Astrocyte (in vitro differentiated cells and primary cell): ENCODE measurements around the gene KIF18B. TPM values are rescaled to one million over a fixed set of nuclear protein-coding genes. Genes with fewer than 3 reads are reported as not detected.

Experiments used
- DNase-seq: peaks from one replicate; pipeline ENCODE4 v3.0.0-alpha.2; 2010; ENCODE audit warnings: low read depth
- FAIRE-seq: peaks from 2 replicates; lab custom pipeline; 2011; peaks lifted over from hg19 to GRCh38; lab: Jason Lieb, UNC
- H2AFZ ChIP-seq: 2 replicates; pipeline ENCODE4 v1.6.0; 2012; ENCODE audit warnings: low read depth, low read length, inconsistent platforms
- H3K27ac ChIP-seq: 2 replicates; pipeline ENCODE4 v1.5.1; 2011; ENCODE audit warnings: low read depth, low read length, inconsistent platforms
- H3K27me3 ChIP-seq: 2 replicates; pipeline ENCODE4 v1.6.0; 2011; ENCODE audit warnings: low read length, inconsistent platforms; ENCODE audit not compliant: insufficient read depth
- H3K36me3 ChIP-seq: 2 replicates; pipeline ENCODE4 v1.5.1; 2011; ENCODE audit warnings: low read length, inconsistent platforms; ENCODE audit not compliant: insufficient read depth
- H3K4me1 ChIP-seq: 2 replicates; pipeline ENCODE4 v1.5.1; 2011; ENCODE audit warnings: low read length, inconsistent platforms; ENCODE audit not compliant: insufficient read depth
- H3K4me2 ChIP-seq: 2 replicates; pipeline ENCODE4 v1.6.0; 2012; ENCODE audit warnings: low read length, inconsistent platforms
- H3K4me3 ChIP-seq: 2 replicates; pipeline ENCODE4 v1.5.1; 2011; ENCODE audit warnings: low read depth, mild to moderate bottlenecking, low read length, inconsistent platforms; ENCODE audit not compliant: insufficient read depth
- H3K79me2 ChIP-seq: 2 replicates; pipeline ENCODE4 v1.6.0; 2012; ENCODE audit warnings: mild to moderate bottlenecking, low read length, inconsistent platforms; ENCODE audit not compliant: insufficient read depth
- H3K9ac ChIP-seq: 2 replicates; pipeline ENCODE4 v1.6.0; 2012; ENCODE audit warnings: mild to moderate bottlenecking, low read length, inconsistent platforms
- H3K9me3 ChIP-seq: 2 replicates; pipeline ENCODE4 v1.5.1; 2012; ENCODE audit warnings: low read depth, mild to moderate bottlenecking, low read length, inconsistent platforms; ENCODE audit not compliant: insufficient read depth
- H4K20me1 ChIP-seq: 2 replicates; pipeline ENCODE4 v1.6.0; 2012; ENCODE audit warnings: low read length, inconsistent platforms; ENCODE audit not compliant: insufficient read depth
- H3K27ac Mint-ChIP-seq: one replicate; pipeline ENCODE4 v1.8.0; 2021; ENCODE audit warnings: mild to moderate bottlenecking, mixed read lengths; ENCODE audit not compliant: unreplicated experiment
- H3K27me3 Mint-ChIP-seq: one replicate; pipeline ENCODE4 v1.8.0; 2021; ENCODE audit warnings: low read depth, mixed read lengths; ENCODE audit not compliant: unreplicated experiment
- H3K36me3 Mint-ChIP-seq: one replicate; pipeline ENCODE4 v1.8.0; 2021; ENCODE audit warnings: low read depth, mixed read lengths; ENCODE audit not compliant: unreplicated experiment
- H3K4me1 Mint-ChIP-seq: one replicate; pipeline ENCODE4 v1.8.0; 2021; ENCODE audit warnings: low read depth, mixed read lengths; ENCODE audit not compliant: unreplicated experiment
- H3K4me3 Mint-ChIP-seq: one replicate; pipeline ENCODE4 v1.8.0; 2021; ENCODE audit warnings: mild to moderate bottlenecking, moderate library complexity, mixed read lengths; ENCODE audit not compliant: unreplicated experiment
- H3K9me3 Mint-ChIP-seq: one replicate; pipeline ENCODE4 v1.8.0; 2021; ENCODE audit warnings: mild to moderate bottlenecking, mixed read lengths; ENCODE audit not compliant: unreplicated experiment
- CTCF ChIP-seq: IDR thresholded peaks from 2 replicates; pipeline ENCODE4 v1.5.1; 2011; ENCODE audit warnings: low read depth, mild to moderate bottlenecking, inconsistent platforms, low read length, moderate library complexity; ENCODE audit not compliant: insufficient read depth
- EZH2 ChIP-seq: IDR thresholded peaks from 2 replicates; pipeline ENCODE4 v1.6.1; 2012; ENCODE audit warnings: mild to moderate bottlenecking, low read length, inconsistent platforms; ENCODE audit not compliant: insufficient read depth
- total RNA-seq: library from RNA; stranded (reverse); gene quantifications from 2 replicates; pipeline ENCODE4 v1.2.1, GENCODE V29; 2021

KIF18B gene
- total RNA-seq, 1 donor from 2014 or later: 1.8 TPM

GRCh38 chr17:44979426-44979995 is 31.9 kb upstream of the KIF18B start:
- Mint-ChIP-seq H3K27me3 (peaks cover 49% of the 10 kb centered on the region), H3K9me3 (no peaks in the 10 kb centered on the region), H3K4me1 (no peaks in the 10 kb centered on the region), H3K36me3 (no peaks in the 10 kb centered on the region), H3K27ac (no peak overlapping the region), H3K4me3 (no peak overlapping the region)
- Histone ChIP-seq H2AFZ (no peak overlapping the region), H4K20me1 (no peaks in the 10 kb centered on the region), H3K9me3 (no peaks in the 10 kb centered on the region), H3K9ac (no peak overlapping the region), H3K27ac (no peak overlapping the region), H3K36me3 (no peaks in the 10 kb centered on the region), H3K4me3 (no peak overlapping the region), H3K4me1 (peaks cover 9% of the 10 kb centered on the region), H3K79me2 (no peaks in the 10 kb centered on the region), H3K27me3 (peaks cover 10% of the 10 kb centered on the region), H3K4me2 (no peak overlapping the region)
- no peak for FAIRE-seq
- no peak for DNase-seq
- TF ChIP-seq EZH2 (no peak), CTCF (no peak)

GRCh38 chr17:44978807-44979206 is 31.2 kb upstream of the KIF18B start:
- Mint-ChIP-seq H3K9me3 (no peaks in the 10 kb centered on the region), H3K36me3 (no peaks in the 10 kb centered on the region), H3K27me3 (peaks cover 49% of the 10 kb centered on the region), H3K27ac (no peak overlapping the region), H3K4me1 (no peaks in the 10 kb centered on the region), H3K4me3 (no peak overlapping the region)
- H3K9me3 ChIP-seq: no peaks in the 10 kb centered on the region
- no peak overlapping the region for H3K27ac ChIP-seq
- no peak for DNase-seq
- H2AFZ ChIP-seq: no peak overlapping the region
- no peak for TF ChIP-seq EZH2
- no peak for TF ChIP-seq CTCF
- peaks cover 10% of the 10 kb centered on the region for H3K27me3 ChIP-seq
- H3K4me3 ChIP-seq: no peak overlapping the region
- no peak for FAIRE-seq
- H3K4me1 ChIP-seq: peaks cover 9% of the 10 kb centered on the region
- no peak overlapping the region for H3K9ac ChIP-seq
- no peaks in the 10 kb centered on the region for H3K79me2 ChIP-seq
- no peaks in the 10 kb centered on the region for H4K20me1 ChIP-seq
- H3K36me3 ChIP-seq: no peaks in the 10 kb centered on the region
- no peak overlapping the region for H3K4me2 ChIP-seq

- Histone ChIP-seq H2AFZ (no peak overlapping the region), H3K9me3 (no peaks in the 10 kb centered on the region), H3K4me1 (peaks cover 10% of the 10 kb centered on the region), H3K36me3 (no peaks in the 10 kb centered on the region), H4K20me1 (no peaks in the 10 kb centered on the region), H3K4me2 (no peak overlapping the region), H3K4me3 (no peak overlapping the region), H3K27me3 (peaks cover 10% of the 10 kb centered on the region), H3K79me2 (no peaks in the 10 kb centered on the region), H3K9ac (no peak overlapping the region), H3K27ac (no peak overlapping the region)
- no peaks in the 10 kb centered on the region for H3K36me3 Mint-ChIP-seq
- DNase-seq (no peak), FAIRE-seq (no peak)
- peaks cover 49% of the 10 kb centered on the region for H3K27me3 Mint-ChIP-seq
- TF ChIP-seq CTCF: no peak
- TF ChIP-seq EZH2: no peak
- H3K4me3 Mint-ChIP-seq: no peak overlapping the region
- no peaks in the 10 kb centered on the region for H3K9me3 Mint-ChIP-seq
- no peak overlapping the region for H3K27ac Mint-ChIP-seq
- peaks cover under 1% of the 10 kb centered on the region for H3K4me1 Mint-ChIP-seq
Measured at GRCh38 chr17:44977814-44978550, 30.4 kb upstream of the KIF18B start.
